HepG2 (cell line): ENCODE results near the gene LATS2. TPM values are rescaled to one million over a fixed set of nuclear protein-coding genes. Genes with fewer than 3 reads are reported as not detected.

Experiments used
- ATAC-seq: fragments of 200-7000 bp; cut with Tn5 transposase; 3 replicates; pipeline ENCODE4 v1.9.1; 2020; ENCODE audit warnings: mild to moderate bottlenecking, moderate library complexity
- BruUV-seq: library from RNA; stranded (reverse); fragments of 400-500 nt; replicated peaks from 2 replicates; lab custom pipeline; 2021; lab: Mats Ljungman, UMichigan
- CTCF ChIA-PET: fragments of 300-600 bp; formaldehyde crosslinking; extraction: SDS; loops from one replicate; lab custom pipeline; 2021; ENCODE audit warnings: low total read pairs, inconsistent platforms, low intra/inter-chr PET ratio; lab: Yijun Ruan, JAX
- POLR2A ChIA-PET: fragments of 350-600 bp; sonication (Branson Sonifier 250); formaldehyde crosslinking; loops from one replicate; lab custom pipeline; 2020; ENCODE audit warnings: antibody characterized with exemption, inconsistent platforms; lab: Yijun Ruan, JAX
- DNase-seq: peaks from one replicate; pipeline ENCODE4 v3.0.0-alpha.2; 2015; ENCODE audit warnings: low spot score
- FAIRE-seq: peaks from 3 replicates; lab custom pipeline; 2011; peaks lifted over from hg19 to GRCh38; lab: Jason Lieb, UNC
- H2AFZ ChIP-seq: one replicate; pipeline ENCODE4 v1.6.1; 2011; ENCODE audit warnings: low read length, inconsistent platforms
- H3K27ac ChIP-seq: fragments of 300-600 bp; 3 replicates; pipeline ENCODE4 v1.8.0; 2011; ENCODE audit warnings: mixed run types, mild to moderate bottlenecking, mixed read lengths, low read length, inconsistent platforms; ENCODE audit not compliant: insufficient read depth; ENCODE audit errors: extremely low read length
- H3K27me3 ChIP-seq, 2 experiments: fragments of 200-600 bp in 1 of 2; 2 replicates in 1 of 2; 3 replicates in 1 of 2; pipeline versions ENCODE4 v1.6.0 to v1.8.0; 2011; ENCODE audit warnings: low read length in 2 of 2, mild to moderate bottlenecking in 2 of 2, moderate library complexity in 2 of 2, inconsistent platforms in 1 of 2; ENCODE audit not compliant: insufficient read depth in 2 of 2, control insufficient read depth in 1 of 2
- H3K36me3 ChIP-seq, 2 experiments: fragments of 200-600 bp in 1 of 2; replicated peaks in 1 of 2; 2 replicates in 1 of 2; 3 replicates in 1 of 2; pipeline versions ENCODE4 v1.5.1 to v1.8.0; 2011; ENCODE audit warnings: low read length in 2 of 2, inconsistent platforms in 1 of 2; ENCODE audit not compliant: insufficient read depth in 2 of 2, control insufficient read depth in 1 of 2
- H3K4me1 ChIP-seq: 2 replicates; pipeline ENCODE4 v1.5.1; 2012; ENCODE audit warnings: low read length, inconsistent platforms; ENCODE audit not compliant: insufficient read depth
- H3K4me2 ChIP-seq: 2 replicates; pipeline ENCODE4 v1.6.0; 2011; ENCODE audit warnings: low read depth, low read length, inconsistent platforms
- H3K4me3 ChIP-seq, 3 experiments: fragments of 200-600 bp in 1 of 3; sonication (generic), shearing (Covaris generic) in 1 of 3; replicated peaks in 1 of 3; 2 replicates each; pipeline ENCODE4 v1.5.1; 2011 to 2016; ENCODE audit warnings: low read length in 3 of 3, inconsistent platforms in 2 of 3, low read depth in 2 of 3, mild to moderate bottlenecking in 2 of 3, control low read depth in 1 of 3, mixed read lengths in 1 of 3; ENCODE audit not compliant: insufficient read depth in 1 of 3
- H3K79me2 ChIP-seq: one replicate; pipeline ENCODE4 v1.6.1; 2011; ENCODE audit warnings: low read length, inconsistent platforms; ENCODE audit not compliant: insufficient read depth
- H3K9ac ChIP-seq: 2 replicates; pipeline ENCODE4 v1.6.0; 2011; ENCODE audit warnings: mild to moderate bottlenecking, low read depth, low read length, inconsistent platforms; ENCODE audit not compliant: insufficient read depth
- H3K9me3 ChIP-seq: 2 replicates; pipeline ENCODE4 v1.5.1; 2012; ENCODE audit warnings: mild to moderate bottlenecking, low read length
- H4K20me1 ChIP-seq: 2 replicates; pipeline ENCODE4 v1.6.0; 2011; ENCODE audit warnings: inconsistent platforms, mild to moderate bottlenecking, low read length, moderate library complexity; ENCODE audit not compliant: insufficient read depth
- FOXA3 ChIP-seq: IDR thresholded peaks from 2 replicates; pipeline ENCODE4 v1.6.1; 2016; ENCODE audit warnings: missing genetic modification reagents, missing compliant biosample characterization
- GATAD2A ChIP-seq: IDR thresholded peaks from 2 replicates; pipeline ENCODE4 v1.6.1; 2016
- HMG20B ChIP-seq: conservative IDR thresholded peaks from 2 replicates; pipeline ENCODE4 v1.6.1; 2016; ENCODE audit warnings: missing genetic modification reagents, missing compliant biosample characterization
- KDM5B ChIP-seq: sonication (generic); formaldehyde crosslinking; IDR thresholded peaks from 2 replicates; pipeline ENCODE4 v1.4.0; 2020; ENCODE audit warnings: missing genetic modification reagents, mild to moderate bottlenecking, borderline replicate concordance
- LCORL ChIP-seq, 2 experiments: fragments of 450-650 bp in 1 of 2; sonication (generic) in 1 of 2; formaldehyde crosslinking in 1 of 2; IDR thresholded peaks; 2 replicates each; pipeline versions ENCODE4 v1.5.0 to v1.6.1; 2017 to 2020; ENCODE audit warnings: antibody characterized with exemption in 1 of 2, missing genetic modification reagents in 1 of 2
- NFIC ChIP-seq: IDR thresholded peaks from 2 replicates; pipeline ENCODE4 v1.6.1; 2012; ENCODE audit warnings: mild to moderate bottlenecking, low read length, inconsistent platforms
- PRMT3 ChIP-seq: sonication (generic); formaldehyde crosslinking; IDR thresholded peaks from 2 replicates; pipeline ENCODE4 v1.8.1; 2022; ENCODE audit warnings: low read depth, mild to moderate bottlenecking, moderate library complexity, missing genetic modification reagents, borderline replicate concordance
- SAP130 ChIP-seq: IDR thresholded peaks from 2 replicates; pipeline ENCODE4 v1.6.1; 2016; ENCODE audit warnings: low read depth
- SOX13 ChIP-seq, 3 experiments: fragments of 450-650 bp in 1 of 3; sonication (generic) in 1 of 3; formaldehyde crosslinking in 1 of 3; IDR thresholded peaks in 2 of 3; conservative IDR thresholded peaks in 1 of 3; 2 replicates each; pipeline versions ENCODE4 v1.5.0 to v1.6.1; 2016 to 2020; ENCODE audit warnings: antibody characterized with exemption in 1 of 3, mild to moderate bottlenecking in 1 of 3, missing compliant biosample characterization in 1 of 3, missing genetic modification reagents in 1 of 3, moderate library complexity in 1 of 3
- ZBTB38 ChIP-seq: sonication (generic); formaldehyde crosslinking; IDR thresholded peaks from 2 replicates; pipeline ENCODE4 v1.5.1; 2020; ENCODE audit warnings: mild to moderate bottlenecking, missing genetic modification reagents
- ZNF737 ChIP-seq: sonication (generic); formaldehyde crosslinking; IDR thresholded peaks from 2 replicates; pipeline ENCODE4 v1.5.0; 2020; ENCODE audit warnings: missing genetic modification reagents, mild to moderate bottlenecking, borderline replicate concordance
- WGBS: methylation state at CpG from one replicate; pipeline ENCODE4 v1.1.6; 2017; ENCODE audit warnings: low lambda C conversion rate; 5-methylcytosine and 5-hydroxymethylcytosine counted together
- in situ Hi-C: cut with HindIII; loops from 2 replicates; pipeline ENCODE4 v1.10.0; 2017; ENCODE audit warnings: low pct_unique_long_range_greater_than_20kb; ENCODE audit not compliant: extremely low pct_ligation_motif_present
- intact Hi-C: fragments of 100-400 bp; cut with micrococcal nuclease; formaldehyde crosslinking; loops from one replicate; pipeline ENCODE4 v1.10.0; 2022; ENCODE audit not compliant: unreplicated experiment
- polyA plus RNA-seq, 8 experiments: library from polyadenylated mRNA; depleted of rRNA in 3 of 8; stranded (reverse) in 7 of 8; unstranded in 1 of 8; fragments of >200 nt; fragmentation: Illumina TruSeq in 4 of 8; extraction: Trizol in 4 of 8; gene quantifications; 2 replicates each; pipeline versions ENCODE4 v1.2.1 to v1.2.3, GENCODE V29; 2011 to 2016; ENCODE audit warnings: low read depth in 4 of 8, missing spikeins in 1 of 8, mixed read lengths in 1 of 8; ENCODE audit not compliant: insufficient read depth in 1 of 8
- total RNA-seq, 5 experiments: library from RNA; depleted of rRNA; stranded (reverse); fragments of >200 nt; fragmentation: Illumina TruSeq; extraction: Trizol; gene quantifications; 2 replicates each; pipeline ENCODE4 v1.2.3, GENCODE V29; 2016; ENCODE audit warnings: low read depth in 1 of 5
- TF ChIP-seq, protein P1 (sequence below): sonication (generic); formaldehyde crosslinking; IDR thresholded peaks from 2 replicates; pipeline ENCODE4 v1.4.0; 2020; ENCODE audit warnings: mild to moderate bottlenecking, missing genetic modification reagents, borderline replicate concordance
- TF ChIP-seq, protein P2 (sequence below): sonication (generic); formaldehyde crosslinking; IDR thresholded peaks from 2 replicates; pipeline ENCODE4 v1.4.0; 2020; ENCODE audit warnings: missing genetic modification reagents

Gene LATS2
- total and polyA plus RNA-seq, 2 of the 13 experiments (the other 11 are each of a cell fraction or from before 2014, with no cell fraction given): 7.3 to 8.5 TPM

DNA sequence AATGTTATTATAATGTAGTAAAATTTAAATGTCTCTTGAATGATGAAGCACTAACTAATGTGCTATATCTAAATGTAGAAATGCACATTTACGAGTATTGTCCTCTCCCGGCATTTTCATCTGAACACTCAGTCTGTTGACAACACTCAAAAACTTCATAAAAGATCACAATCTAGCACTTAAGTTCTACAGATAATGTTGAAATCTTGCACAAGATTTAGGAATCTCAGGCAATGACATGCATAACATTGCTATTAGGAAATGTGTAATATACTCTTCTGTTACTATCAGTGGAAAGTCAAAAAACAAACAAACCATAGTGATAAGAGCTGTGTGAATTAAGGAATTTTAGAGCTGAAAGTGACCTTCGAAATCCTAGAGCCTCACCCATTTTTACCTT is 121.3 kb downstream of the LATS2 start (continued):
- TF ChIP-seq NFIC (0 out of 2 replicates have a peak, but pooled peaks have one; percentile 28), FOXA3 (peak; percentile 36; the same call in 1 of the 2 replicates), HMG20B (CRISPR knock-in tag) (peak; percentile 70), PRMT3 (CRISPR knock-in tag) (no peak), ZBTB38 (CRISPR knock-in tag) (no peak), GATAD2A (peak; percentile 66)
- TF ChIP-seq, protein P1, sequence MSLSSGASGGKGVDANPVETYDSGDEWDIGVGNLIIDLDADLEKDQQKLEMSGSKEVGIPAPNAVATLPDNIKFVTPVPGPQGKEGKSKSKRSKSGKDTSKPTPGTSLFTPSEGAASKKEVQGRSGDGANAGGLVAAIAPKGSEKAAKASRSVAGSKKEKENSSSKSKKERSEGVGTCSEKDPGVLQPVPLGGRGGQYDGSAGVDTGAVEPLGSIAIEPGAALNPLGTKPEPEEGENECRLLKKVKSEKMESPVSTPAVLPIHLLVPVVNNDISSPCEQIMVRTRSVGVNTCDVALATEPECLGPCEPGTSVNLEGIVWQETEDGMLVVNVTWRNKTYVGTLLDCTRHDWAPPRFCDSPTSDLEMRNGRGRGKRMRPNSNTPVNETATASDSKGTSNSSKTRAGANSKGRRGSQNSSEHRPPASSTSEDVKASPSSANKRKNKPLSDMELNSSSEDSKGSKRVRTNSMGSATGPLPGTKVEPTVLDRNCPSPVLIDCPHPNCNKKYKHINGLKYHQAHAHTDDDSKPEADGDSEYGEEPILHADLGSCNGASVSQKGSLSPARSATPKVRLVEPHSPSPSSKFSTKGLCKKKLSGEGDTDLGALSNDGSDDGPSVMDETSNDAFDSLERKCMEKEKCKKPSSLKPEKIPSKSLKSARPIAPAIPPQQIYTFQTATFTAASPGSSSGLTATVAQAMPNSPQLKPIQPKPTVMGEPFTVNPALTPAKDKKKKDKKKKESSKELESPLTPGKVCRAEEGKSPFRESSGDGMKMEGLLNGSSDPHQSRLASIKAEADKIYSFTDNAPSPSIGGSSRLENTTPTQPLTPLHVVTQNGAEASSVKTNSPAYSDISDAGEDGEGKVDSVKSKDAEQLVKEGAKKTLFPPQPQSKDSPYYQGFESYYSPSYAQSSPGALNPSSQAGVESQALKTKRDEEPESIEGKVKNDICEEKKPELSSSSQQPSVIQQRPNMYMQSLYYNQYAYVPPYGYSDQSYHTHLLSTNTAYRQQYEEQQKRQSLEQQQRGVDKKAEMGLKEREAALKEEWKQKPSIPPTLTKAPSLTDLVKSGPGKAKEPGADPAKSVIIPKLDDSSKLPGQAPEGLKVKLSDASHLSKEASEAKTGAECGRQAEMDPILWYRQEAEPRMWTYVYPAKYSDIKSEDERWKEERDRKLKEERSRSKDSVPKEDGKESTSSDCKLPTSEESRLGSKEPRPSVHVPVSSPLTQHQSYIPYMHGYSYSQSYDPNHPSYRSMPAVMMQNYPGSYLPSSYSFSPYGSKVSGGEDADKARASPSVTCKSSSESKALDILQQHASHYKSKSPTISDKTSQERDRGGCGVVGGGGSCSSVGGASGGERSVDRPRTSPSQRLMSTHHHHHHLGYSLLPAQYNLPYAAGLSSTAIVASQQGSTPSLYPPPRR (CRISPR knock-in tag): peak; percentile 41; the same call in 1 of the 2 replicates
- TF ChIP-seq, all 625 proteins: peak for 30

DNA sequence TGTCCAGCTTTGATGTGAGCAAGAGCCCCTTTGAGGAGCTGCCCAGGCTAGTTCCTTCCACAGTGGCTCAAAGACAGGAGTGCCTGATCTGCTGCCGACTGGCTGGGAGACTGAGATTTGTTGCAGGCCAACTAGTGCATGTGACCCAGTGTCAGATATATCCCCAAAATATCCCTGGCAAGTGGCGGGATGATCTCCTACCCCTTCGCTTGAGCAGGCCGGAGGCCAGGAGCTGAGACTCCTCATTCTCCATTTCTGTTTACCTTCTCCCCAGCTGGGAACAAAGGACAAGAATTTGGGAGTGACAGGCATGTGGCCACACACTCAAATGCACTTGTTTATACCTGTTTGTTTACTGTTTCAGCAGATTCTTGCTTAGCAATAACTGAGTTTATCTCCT is 121.7 kb downstream of the LATS2 start:
- FAIRE-seq (peak; percentile 37), ATAC-seq (peak; percentile 28; the same call in 2 of the 3 replicates), DNase-seq (no peak)
- H3K36me3 ChIP-seq: no peaks in the 10 kb centered on the region
- H3K9ac ChIP-seq: no peak overlapping the region
- no TSS peak for BruUV-seq
- no peaks in the 10 kb centered on the region for H3K79me2 ChIP-seq
- H3K4me1 ChIP-seq: peaks cover 41% of the 10 kb centered on the region
- WGBS: 4% methylated on average over 3 of the region's 4 CpGs
- no peaks in the 10 kb centered on the region for H4K20me1 ChIP-seq
- H3K9me3 ChIP-seq: no peaks in the 10 kb centered on the region
- ChIA-PET CTCF (no interaction called here), POLR2A (interaction anchor here (0.7 to 1.1 kb wide), 2 partner anchors 14 to 236 kb away, joined by 4 read pairs; partner anchors contain the start of genes MRPL57 and SKA3)
- 0 out of 6 replicates have a peak overlapping the region, but pooled peaks of 1 of the 3 experiments have one; percentile 17 for H3K4me3 ChIP-seq
- H3K27me3 ChIP-seq: peaks cover 0 to 17% of the 10 kb centered on the region in 2 experiments; a peak in 2 of 5 replicates
- in situ Hi-C loops: loop anchor here (10.0 kb wide), 1 partner anchor 235 kb away; the partner anchor contains the start of genes MRPL57 and SKA3
- intact Hi-C loops: loop anchor here (1.0 to 5.0 kb wide), 3 partner anchors 83 to 358 kb away; no protein-coding TSS in a partner anchor
- no peak overlapping the region for H2AFZ ChIP-seq
- H3K4me2 ChIP-seq: peak overlapping the region; percentile 55
- no peak overlapping the region for H3K27ac ChIP-seq
- TF ChIP-seq SAP130 (CRISPR knock-in tag) (0 out of 2 replicates have a peak, but pooled peaks have one; percentile 3), KDM5B (CRISPR knock-in tag) (no peak), ZNF737 (CRISPR knock-in tag) (no peak), NFIC (no peak), LCORL (IDR thresholded peaks at IDR 0.05) (no peak), LCORL (CRISPR knock-in tag; IDR thresholded peaks at IDR 0.05) (peak; percentile 49; the same call in 1 of the 2 replicates), SOX13 (IDR thresholded peaks at IDR 0.05) (0 out of 2 replicates have a peak, but pooled peaks have one; percentile 19), SOX13 (CRISPR knock-in tag; conservative IDR thresholded peaks at IDR 0.05 in 1 of 2, IDR thresholded peaks at IDR 0.05 in 1 of 2) (peak in 1 of 2 experiments; percentile 14; a peak in 1 of 4 replicates)
- TF ChIP-seq, protein P2, sequence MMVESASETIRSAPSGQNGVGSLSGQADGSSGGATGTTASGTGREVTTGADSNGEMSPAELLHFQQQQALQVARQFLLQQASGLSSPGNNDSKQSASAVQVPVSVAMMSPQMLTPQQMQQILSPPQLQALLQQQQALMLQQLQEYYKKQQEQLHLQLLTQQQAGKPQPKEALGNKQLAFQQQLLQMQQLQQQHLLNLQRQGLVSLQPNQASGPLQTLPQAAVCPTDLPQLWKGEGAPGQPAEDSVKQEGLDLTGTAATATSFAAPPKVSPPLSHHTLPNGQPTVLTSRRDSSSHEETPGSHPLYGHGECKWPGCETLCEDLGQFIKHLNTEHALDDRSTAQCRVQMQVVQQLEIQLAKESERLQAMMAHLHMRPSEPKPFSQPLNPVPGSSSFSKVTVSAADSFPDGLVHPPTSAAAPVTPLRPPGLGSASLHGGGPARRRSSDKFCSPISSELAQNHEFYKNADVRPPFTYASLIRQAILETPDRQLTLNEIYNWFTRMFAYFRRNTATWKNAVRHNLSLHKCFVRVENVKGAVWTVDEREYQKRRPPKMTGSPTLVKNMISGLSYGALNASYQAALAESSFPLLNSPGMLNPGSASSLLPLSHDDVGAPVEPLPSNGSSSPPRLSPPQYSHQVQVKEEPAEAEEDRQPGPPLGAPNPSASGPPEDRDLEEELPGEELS: 0 out of 2 replicates have a peak, but pooled peaks have one; percentile 6
